Melanocyte of skin (primary cell): ENCODE results near the gene SLC5A4. TPM values are rescaled to one million over a fixed set of nuclear protein-coding genes. Genes with fewer than 3 reads are reported as not detected.

Experiments
- small RNA-seq, 2 donors: library from RNA; depleted of rRNA; stranded (forward); fragments of <200 nt; gene quantifications; one replicate each; pipeline ENCODE3, GENCODE V24; 2012
- total RNA-seq, 2 donors: library from RNA; depleted of rRNA; stranded (reverse); fragments of >200 nt; gene quantifications; 2 replicates each; pipeline ENCODE4 v1.2.3, GENCODE V29; 2012

SLC5A4 gene
- 1 to 10 TPM; 1.3 to 1.4 TPM for total RNA-seq

DNA sequence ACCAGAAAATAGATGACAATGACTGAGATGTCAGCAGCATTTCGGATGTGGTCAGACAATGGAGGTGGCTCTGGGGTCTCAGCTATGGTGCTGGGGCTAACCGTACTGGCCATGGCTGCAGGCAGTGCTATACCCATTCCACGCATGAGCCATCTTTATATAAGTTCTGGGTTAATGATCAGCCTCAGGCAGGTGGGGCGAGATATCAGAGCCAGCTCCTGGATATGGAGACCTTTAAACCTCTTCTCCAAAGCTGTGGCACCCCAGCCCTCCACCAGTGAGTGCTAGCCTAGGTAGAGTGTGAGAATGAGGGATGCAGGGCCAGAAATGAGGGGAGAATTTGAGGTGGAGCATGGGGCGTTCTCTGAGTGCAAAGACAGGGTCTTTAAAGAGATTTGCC, at the start of gene SLC5A4:
SLC5A4 (minus strand) TSS at position 131 of the 400 bp plus-strand sequence; CDS start at position 113, 18 bp downstream.

DNA sequence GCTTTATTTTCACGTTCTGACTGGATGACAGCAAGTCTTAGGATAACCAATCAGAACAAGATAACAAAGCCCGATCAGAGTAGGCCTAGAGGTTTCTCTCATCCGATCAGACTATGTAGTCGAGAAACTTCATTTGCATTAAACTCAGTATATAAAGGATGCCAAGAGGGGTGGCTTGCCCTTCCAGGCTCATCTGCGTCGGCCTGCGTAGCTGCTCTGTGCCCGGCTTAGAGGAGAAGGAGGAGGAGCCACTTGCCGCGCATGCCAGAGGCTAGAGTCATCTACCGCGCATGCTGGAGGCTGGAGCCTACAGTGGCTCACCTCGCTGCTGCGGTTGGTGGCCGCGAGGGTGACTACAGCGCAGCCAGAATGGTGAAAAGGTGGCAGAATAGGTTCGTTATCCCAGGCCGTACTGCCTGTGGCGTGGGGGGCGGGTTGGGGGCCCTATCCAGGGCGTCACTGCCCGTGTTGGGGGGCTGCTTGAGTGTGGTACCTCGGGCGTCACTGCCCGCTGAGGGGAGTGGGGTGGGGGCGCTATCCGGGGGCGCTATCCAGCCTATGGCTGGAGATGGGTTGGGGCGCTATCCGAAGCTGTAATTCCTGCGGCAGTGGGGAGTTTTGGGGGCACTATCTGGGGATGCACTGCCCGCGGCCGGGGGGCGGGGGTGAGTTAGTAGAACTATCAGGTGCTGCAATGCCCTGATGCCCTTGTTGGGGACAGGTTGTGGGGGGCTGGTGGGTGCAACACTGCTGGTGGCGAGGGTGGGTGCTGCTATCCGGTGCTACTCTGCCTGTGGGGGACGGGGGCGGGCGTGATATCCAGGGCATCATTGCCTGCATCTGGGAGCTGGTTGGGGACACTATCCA, 50.1 kb downstream of the SLC5A4 start, which contains the start of gene RFPL2:
RFPL2 (minus strand) TSS at position 218 of the 867 bp plus-strand sequence. CDS start 2,622 bp downstream, outside the sequence.

Small RNA genes lying within 50 kb of the gene (small RNA-seq; reads per million reads assigned to genes)
- gene RF02171 = 0 reads per million in 2 donors

Other genes starting within 250 kb of the SLC5A4 start
- not detected for gene SLC5A1, start 212.1 kb downstream of the SLC5A4 start, total RNA-seq
- not detected for gene C22orf42, start 96.0 kb downstream of the SLC5A4 start, total RNA-seq
- 10 to 100 TPM; 11.3 to 29.6 TPM for gene RFPL2, start 50.3 kb downstream of the SLC5A4 start, total RNA-seq
- gene RFPL3, start 102.5 kb upstream of the SLC5A4 start, total RNA-seq = not detected
- gene RTCB, start 156.9 kb upstream of the SLC5A4 start, total RNA-seq = 100 to 1,000 TPM in 1 of 2 donors, 10 to 100 TPM in 1; 81.9 to 144 TPM
- not detected for gene BPIFC, start 209.1 kb upstream of the SLC5A4 start, total RNA-seq
- gene FBXO7, start 219.5 kb upstream of the SLC5A4 start, total RNA-seq = 100 to 1,000 TPM; 186 to 247 TPM